IMR-90 (cell line): ENCODE data around the gene ALDH7A1. TPM values are rescaled to one million over a fixed set of nuclear protein-coding genes. Genes with fewer than 3 reads are reported as not detected.

ENCODE experiments used
- ATAC-seq: fragments of 200-7000 bp; cut with Tn5 transposase; 2 replicates; pipeline ENCODE4 v1.9.1; 2020; ENCODE audit warnings: low read depth, mild to moderate bottlenecking, moderate library complexity
- BruUV-seq: library from RNA; stranded (reverse); fragments of 400-500 nt; replicated peaks from 2 replicates; lab custom pipeline; 2021; lab: Mats Ljungman, UMichigan
- CTCF ChIA-PET: fragments of 300-600 bp; formaldehyde crosslinking; extraction: SDS; loops from one replicate; lab custom pipeline; 2021; ENCODE audit warnings: antibody characterized with exemption; lab: Yijun Ruan, JAX
- POLR2A ChIA-PET: fragments of 300-600 bp; sonication (Branson Sonifier 250); formaldehyde crosslinking; loops from one replicate; lab custom pipeline; 2022; ENCODE audit warnings: antibody characterized with exemption; ENCODE audit not compliant: unreplicated experiment; lab: Charles Lee
- DNase-seq: peaks from one replicate; pipeline ENCODE4 v3.0.0; 2013
- H2AFZ ChIP-seq: replicated peaks from 2 replicates; pipeline ENCODE3; 2013; ENCODE audit warnings: low read length, mild to moderate bottlenecking; ENCODE audit not compliant: poor library complexity
- H2AK5ac ChIP-seq: 2 replicates; pipeline ENCODE4 v1.6.1; 2013; ENCODE audit warnings: low read depth, low read length, inconsistent platforms
- H2AK9ac ChIP-seq: replicated peaks from 2 replicates; pipeline ENCODE3; 2013; ENCODE audit warnings: mild to moderate bottlenecking, low read depth, low read length, moderate library complexity; ENCODE audit not compliant: poor library complexity
- H2BK120ac ChIP-seq: 2 replicates; pipeline ENCODE4 v1.6.1; 2013; ENCODE audit warnings: low read depth, low read length, inconsistent platforms
- H2BK15ac ChIP-seq: 3 replicates; pipeline ENCODE4 v1.6.1; 2013; ENCODE audit warnings: low read depth, low read length, inconsistent platforms
- H2BK20ac ChIP-seq: 2 replicates; pipeline ENCODE4 v1.6.1; 2013; ENCODE audit warnings: low read depth, mild to moderate bottlenecking, inconsistent platforms, low read length, moderate library complexity
- H2BK5ac ChIP-seq: 2 replicates; pipeline ENCODE4 v1.6.1; 2013; ENCODE audit warnings: mild to moderate bottlenecking, low read depth, low read length, inconsistent platforms; ENCODE audit not compliant: poor library complexity, severe bottlenecking
- H3K14ac ChIP-seq: replicated peaks from 2 replicates; pipeline ENCODE4 v1.6.1; 2013; ENCODE audit warnings: low read depth, low read length, inconsistent platforms
- H3K18ac ChIP-seq: 2 replicates; pipeline ENCODE4 v1.6.1; 2013; ENCODE audit warnings: low read depth, low read length, control low read depth
- H3K23ac ChIP-seq: 2 replicates; pipeline ENCODE4 v1.6.1; 2013; ENCODE audit warnings: low read depth, low read length, inconsistent platforms
- H3K27ac ChIP-seq: 2 replicates; pipeline ENCODE4 v1.5.1; 2013; ENCODE audit warnings: mild to moderate bottlenecking, control low read depth, low read length; ENCODE audit not compliant: insufficient read depth
- H3K27me3 ChIP-seq: 2 replicates; pipeline ENCODE4 v1.6.1; 2013; ENCODE audit warnings: low read length; ENCODE audit not compliant: control insufficient read depth, insufficient read depth
- H3K36me3 ChIP-seq: 2 replicates; pipeline ENCODE4 v1.6.1; 2013; ENCODE audit warnings: low read length, mixed read lengths; ENCODE audit not compliant: control insufficient read depth, insufficient read depth
- H3K4ac ChIP-seq: 2 replicates; pipeline ENCODE4 v1.6.1; 2013; ENCODE audit warnings: low read depth, low read length, inconsistent platforms
- H3K4me1 ChIP-seq: 2 replicates; pipeline ENCODE4 v1.6.1; 2013; ENCODE audit warnings: low read length, mixed read lengths; ENCODE audit not compliant: control insufficient read depth, insufficient read depth
- H3K4me2 ChIP-seq: 2 replicates; pipeline ENCODE4 v1.6.1; 2013; ENCODE audit warnings: low read depth, mild to moderate bottlenecking, control low read depth, low read length, moderate library complexity
- H3K4me3 ChIP-seq: 2 replicates; pipeline ENCODE4 v1.5.1; 2013; ENCODE audit warnings: low read depth, mild to moderate bottlenecking, control low read depth, low read length, moderate library complexity; ENCODE audit not compliant: insufficient read depth
- H3K56ac ChIP-seq: 2 replicates; pipeline ENCODE4 v1.6.1; 2013; ENCODE audit warnings: low read length, inconsistent platforms; ENCODE audit not compliant: insufficient read depth; ENCODE audit errors: extremely low read depth
- H3K79me1 ChIP-seq, 2 experiments: 2 replicates each; pipeline ENCODE4 v1.6.1; 2013; ENCODE audit warnings: low read length in 2 of 2, inconsistent platforms in 1 of 2, low read depth in 1 of 2
- H3K9ac ChIP-seq: 2 replicates; pipeline ENCODE4 v1.6.1; 2013; ENCODE audit warnings: low read depth, low read length, control low read depth
- H3K9me1 ChIP-seq: 2 replicates; pipeline ENCODE4 v1.6.1; 2013; ENCODE audit warnings: low read length, inconsistent platforms; ENCODE audit not compliant: insufficient read depth
- H3K9me3 ChIP-seq: 2 replicates; pipeline ENCODE4 v1.6.1; 2013; ENCODE audit warnings: low read length; ENCODE audit not compliant: control insufficient read depth, insufficient read depth
- H4K20me1 ChIP-seq: 2 replicates; pipeline ENCODE4 v1.6.1; 2013; ENCODE audit warnings: low read length, inconsistent platforms; ENCODE audit not compliant: insufficient read depth
- H4K5ac ChIP-seq: 2 replicates; pipeline ENCODE4 v1.6.1; 2013; ENCODE audit warnings: mild to moderate bottlenecking, low read depth, low read length, control low read depth
- H4K8ac ChIP-seq, 2 experiments: 2 replicates each; pipeline ENCODE4 v1.6.1; 2013; ENCODE audit warnings: low read depth in 2 of 2, low read length in 2 of 2, control low read depth in 1 of 2, inconsistent platforms in 1 of 2
- H4K91ac ChIP-seq: 2 replicates; pipeline ENCODE4 v1.6.1; 2013; ENCODE audit warnings: low read depth, low read length, inconsistent platforms; ENCODE audit not compliant: insufficient read depth
- CHD1 ChIP-seq: IDR thresholded peaks from 2 replicates; pipeline ENCODE4 v1.6.1; 2012; ENCODE audit warnings: low read depth, low read length, improper control_type of control experiment
- FOS ChIP-seq: fragments of 150-350 bp; IDR thresholded peaks from 2 replicates; pipeline ENCODE4 v1.6.1; 2016; ENCODE audit warnings: low read depth, low read length
- NFE2L2 ChIP-seq: fragments of 150-350 bp; IDR thresholded peaks from 2 replicates; pipeline ENCODE4 v1.6.1; 2016; ENCODE audit warnings: low read depth, mild to moderate bottlenecking, low read length
- POLR2A ChIP-seq: IDR thresholded peaks from 2 replicates; pipeline ENCODE4 v1.6.1; 2012; ENCODE audit warnings: mild to moderate bottlenecking, low read depth, low read length
- RAD21 ChIP-seq: IDR thresholded peaks from 2 replicates; pipeline ENCODE4 v1.6.1; 2012; ENCODE audit warnings: low read length, improper control_type of control experiment
- RFX5 ChIP-seq: IDR thresholded peaks from 2 replicates; pipeline ENCODE4 v1.8.0; 2012; ENCODE audit warnings: low read depth, mild to moderate bottlenecking, low read length, moderate library complexity
- SMC3 ChIP-seq: fragments of 150-350 bp; IDR thresholded peaks from 2 replicates; pipeline ENCODE4 v1.6.1; 2016; ENCODE audit warnings: low read depth, mild to moderate bottlenecking, antibody characterized with exemption, low read length, moderate library complexity
- WGBS, 2 experiments: methylation state at CpG; one replicate each; pipeline versions ENCODE4 v1.1.5 to v1.1.7; 2013; ENCODE audit warnings: missing lambda C conversion rate in 2 of 2; ENCODE audit not compliant: insufficient read length in 1 of 2; ENCODE audit errors: extremely low coverage in 2 of 2; 5-methylcytosine and 5-hydroxymethylcytosine counted together
- dilution Hi-C: fragments of 300-500 bp; cut with HindIII; formaldehyde crosslinking; loops from one replicate; pipeline ENCODE4 v1.14.3; 2018; ENCODE audit warnings: low sequenced_read_pairs; ENCODE audit not compliant: unreplicated experiment
- in situ Hi-C: fragments of 300-500 bp; cut with MboI; formaldehyde crosslinking; loops from 3 replicates; pipeline ENCODE4 v1.14.3; 2019; ENCODE audit warnings: low sequenced_read_pairs, inconsistent platforms, mixed read lengths
- intact Hi-C: fragments of 100-400 bp; cut with micrococcal nuclease; formaldehyde crosslinking; loops from 2 replicates; pipeline ENCODE4 v1.10.0; 2022
- polyA plus RNA-seq, 3 experiments: library from polyadenylated mRNA; depleted of rRNA; stranded (reverse); fragments of >200 nt; gene quantifications; 2 replicates each; pipeline ENCODE4 v1.2.3, GENCODE V29; 2012; ENCODE audit warnings: low replicate concordance in 1 of 3
- total RNA-seq: library from RNA; depleted of rRNA; stranded (reverse); fragments of >200 nt; gene quantifications from 2 replicates; pipeline ENCODE4 v1.2.3, GENCODE V29; 2012
- TF ChIP-seq, protein P1 (sequence below): conservative IDR thresholded peaks from 2 replicates; pipeline ENCODE4 v1.5.1; 2012; ENCODE audit warnings: mild to moderate bottlenecking, low read depth, low read length, improper control_type of control experiment
- TF ChIP-seq, protein P2 (sequence below): fragments of 150-350 bp; IDR thresholded peaks from 2 replicates; pipeline ENCODE4 v1.6.1; 2017; ENCODE audit warnings: mild to moderate bottlenecking, antibody characterized with exemption, low read length, low read depth

Gene ALDH7A1
- total and polyA plus RNA-seq, 2 of the 4 experiments (the other 2 are of a cell fraction): 40.9 to 62.2 TPM

DNA sequence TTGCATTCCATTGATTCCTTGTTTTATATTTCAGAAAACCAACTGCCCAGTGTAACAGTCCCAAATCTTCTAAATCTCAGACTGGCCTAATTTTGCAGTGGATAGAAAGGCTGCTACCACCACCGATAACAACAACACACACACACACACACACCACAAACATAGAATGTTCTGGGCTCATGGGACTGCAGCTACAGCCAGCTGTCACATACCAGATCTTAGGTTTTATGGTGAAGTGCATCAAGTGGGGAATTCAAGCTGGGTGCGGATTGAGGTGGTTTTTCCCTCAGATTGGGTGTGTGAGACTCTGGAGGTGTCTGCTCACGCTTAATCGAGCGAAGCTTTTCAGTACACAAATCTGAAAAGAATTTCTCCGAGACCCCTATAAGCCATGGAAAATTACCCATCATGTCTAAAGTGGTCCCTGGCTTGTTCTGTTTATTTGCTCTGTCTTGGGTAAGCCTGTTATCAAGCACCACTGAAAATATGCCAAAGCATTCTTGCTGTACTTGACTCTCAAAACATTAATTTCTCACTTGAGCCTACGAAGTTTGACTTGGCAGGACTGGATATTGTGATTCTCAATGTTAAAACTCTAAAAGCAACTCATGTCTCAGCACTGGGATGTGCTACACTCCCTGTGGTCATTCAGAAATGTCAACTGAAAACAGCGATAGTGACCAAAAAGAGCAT lies 71.1 kb downstream of the ALDH7A1 start:
- H3K27ac ChIP-seq: no peak overlapping the region
- DNase-seq (peak; percentile 14), ATAC-seq (peak; percentile 24)
- dilution Hi-C loops (no loop called here), intact Hi-C loops (no loop called here), in situ Hi-C loops (no loop called here)
- no peak overlapping the region for H2AK9ac ChIP-seq
- H4K20me1 ChIP-seq: no peaks in the 10 kb centered on the region
- no peak overlapping the region for H4K91ac ChIP-seq
- H4K8ac ChIP-seq: peak overlapping the region in 1 of 2 experiments; percentile 28; a peak in 1 of 4 replicates
- H4K5ac ChIP-seq: no peak overlapping the region
- H3K27me3 ChIP-seq: no peaks in the 10 kb centered on the region
- peak overlapping the region; percentile 17; the same call in 1 of the 2 replicates for H3K14ac ChIP-seq
- H2AK5ac ChIP-seq: peak overlapping the region; percentile 30; the same call in 1 of the 2 replicates
- peak overlapping the region; percentile 50; the same call in 1 of the 2 replicates for H2BK20ac ChIP-seq
- WGBS, 2 experiments: no CpG with 5 or more reads among the region's 8 CpGs
- POLR2A ChIA-PET: no interaction called here
- H2BK120ac ChIP-seq: peak overlapping the region; percentile 66
- H2BK15ac ChIP-seq: peak overlapping the region; percentile 4; the same call in 1 of the 3 replicates
- H2BK5ac ChIP-seq: no peak overlapping the region
- CTCF ChIA-PET: interaction anchor here (0.6 kb wide), 1 partner anchor 44 kb away, joined by 3 read pairs; no protein-coding TSS in a partner anchor
- peak overlapping the region; percentile 45 for H2AFZ ChIP-seq
- H3K4me2 ChIP-seq: no peak overlapping the region
- H3K9me1 ChIP-seq: no peaks in the 10 kb centered on the region
- no peaks in the 10 kb centered on the region for H3K36me3 ChIP-seq
- TF ChIP-seq SMC3 (no peak), NFE2L2 (no peak), RAD21 (no peak), FOS (no peak), RFX5 (no peak), CHD1 (no peak), POLR2A (no peak)
- TF ChIP-seq, protein P1, sequence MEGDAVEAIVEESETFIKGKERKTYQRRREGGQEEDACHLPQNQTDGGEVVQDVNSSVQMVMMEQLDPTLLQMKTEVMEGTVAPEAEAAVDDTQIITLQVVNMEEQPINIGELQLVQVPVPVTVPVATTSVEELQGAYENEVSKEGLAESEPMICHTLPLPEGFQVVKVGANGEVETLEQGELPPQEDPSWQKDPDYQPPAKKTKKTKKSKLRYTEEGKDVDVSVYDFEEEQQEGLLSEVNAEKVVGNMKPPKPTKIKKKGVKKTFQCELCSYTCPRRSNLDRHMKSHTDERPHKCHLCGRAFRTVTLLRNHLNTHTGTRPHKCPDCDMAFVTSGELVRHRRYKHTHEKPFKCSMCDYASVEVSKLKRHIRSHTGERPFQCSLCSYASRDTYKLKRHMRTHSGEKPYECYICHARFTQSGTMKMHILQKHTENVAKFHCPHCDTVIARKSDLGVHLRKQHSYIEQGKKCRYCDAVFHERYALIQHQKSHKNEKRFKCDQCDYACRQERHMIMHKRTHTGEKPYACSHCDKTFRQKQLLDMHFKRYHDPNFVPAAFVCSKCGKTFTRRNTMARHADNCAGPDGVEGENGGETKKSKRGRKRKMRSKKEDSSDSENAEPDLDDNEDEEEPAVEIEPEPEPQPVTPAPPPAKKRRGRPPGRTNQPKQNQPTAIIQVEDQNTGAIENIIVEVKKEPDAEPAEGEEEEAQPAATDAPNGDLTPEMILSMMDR: no peak
- TF ChIP-seq, protein P2, sequence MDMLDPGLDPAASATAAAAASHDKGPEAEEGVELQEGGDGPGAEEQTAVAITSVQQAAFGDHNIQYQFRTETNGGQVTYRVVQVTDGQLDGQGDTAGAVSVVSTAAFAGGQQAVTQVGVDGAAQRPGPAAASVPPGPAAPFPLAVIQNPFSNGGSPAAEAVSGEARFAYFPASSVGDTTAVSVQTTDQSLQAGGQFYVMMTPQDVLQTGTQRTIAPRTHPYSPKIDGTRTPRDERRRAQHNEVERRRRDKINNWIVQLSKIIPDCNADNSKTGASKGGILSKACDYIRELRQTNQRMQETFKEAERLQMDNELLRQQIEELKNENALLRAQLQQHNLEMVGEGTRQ: no peak
- no peak overlapping the region; the same call in 1 of the 2 replicates for H3K23ac ChIP-seq
- H3K79me1 ChIP-seq: no peaks in the 10 kb centered on the region
- no peak overlapping the region for H3K4me3 ChIP-seq
- no TSS peak for BruUV-seq
- no peak overlapping the region for H3K9ac ChIP-seq
- 0 out of 2 replicates have a peak overlapping the region, but pooled peaks have one; percentile 10 for H3K4ac ChIP-seq
- H3K9me3 ChIP-seq: no peaks in the 10 kb centered on the region
- H3K56ac ChIP-seq: no peak overlapping the region
- no peak overlapping the region for H3K18ac ChIP-seq
- H3K4me1 ChIP-seq: peaks cover 9% of the 10 kb centered on the region
